CD4-positive, alpha-beta memory T cell (primary cell): Measurements from ENCODE around the gene LAMB1. TPM values are rescaled to one million over a fixed set of nuclear protein-coding genes. Genes with fewer than 3 reads are reported as not detected.

Experiments
- CTCF ChIA-PET: fragments of 350-600 bp; sonication (Branson Sonifier 250); formaldehyde crosslinking; loops from one replicate; lab custom pipeline; 2021; ENCODE audit warnings: inconsistent platforms; ENCODE audit not compliant: partially characterized antibody; lab: Charles Lee
- POLR2A ChIA-PET: fragments of 350-600 bp; sonication (Branson Sonifier 250); formaldehyde crosslinking; loops from one replicate; lab custom pipeline; 2021; ENCODE audit not compliant: partially characterized antibody; lab: Charles Lee
- DNase-seq, 5 donors: peaks; one replicate each; pipeline versions ENCODE4 v3.0.0 to v3.0.0-alpha.2; 2020 to 2022; ENCODE audit warnings: mixed read lengths in 1 of 5
- H3K27ac ChIP-seq: one replicate; pipeline ENCODE4 v1.7.0; 2013; ENCODE audit warnings: low read depth, low read length
- H3K27me3 ChIP-seq: 2 replicates; pipeline ENCODE4 v1.7.0; 2013; ENCODE audit warnings: mild to moderate bottlenecking, low read length, moderate library complexity; ENCODE audit not compliant: insufficient read depth
- H3K36me3 ChIP-seq: 2 replicates; pipeline ENCODE4 v1.7.0; 2013; ENCODE audit warnings: mild to moderate bottlenecking, low read length, moderate library complexity; ENCODE audit not compliant: insufficient read depth
- H3K4me1 ChIP-seq: 2 replicates; pipeline ENCODE4 v1.7.0; 2013; ENCODE audit warnings: mild to moderate bottlenecking, low read length, moderate library complexity; ENCODE audit not compliant: insufficient read depth
- H3K4me3 ChIP-seq, 2 donors: one replicate each; pipeline ENCODE4 v1.7.0; 2013; ENCODE audit warnings: low read length in 2 of 2, mild to moderate bottlenecking in 1 of 2
- H3K9me3 ChIP-seq, 2 donors: one replicate each; pipeline ENCODE4 v1.7.0; 2013; ENCODE audit warnings: low read length in 2 of 2, control low read depth in 1 of 2; ENCODE audit not compliant: control insufficient read depth in 1 of 2
- H3K27ac Mint-ChIP-seq, 7 donors: one replicate each; pipeline ENCODE4 v1.8.0; 2020 to 2021; ENCODE audit warnings: mixed read lengths in 7 of 7, mild to moderate bottlenecking in 6 of 7, inconsistent platforms in 3 of 7, moderate library complexity in 3 of 7
- H3K27me3 Mint-ChIP-seq, 2 donors: one replicate each; pipeline ENCODE4 v1.8.0; 2020 to 2021; ENCODE audit warnings: mixed read lengths in 2 of 2
- H3K36me3 Mint-ChIP-seq, 2 donors: one replicate each; pipeline ENCODE4 v1.8.0; 2020 to 2021; ENCODE audit warnings: mixed read lengths in 2 of 2, inconsistent platforms in 1 of 2, mild to moderate bottlenecking in 1 of 2
- H3K4me1 Mint-ChIP-seq, 4 donors: one replicate each; pipeline ENCODE4 v1.8.0; 2020 to 2021; ENCODE audit warnings: mixed read lengths in 4 of 4, mild to moderate bottlenecking in 1 of 4
- H3K4me3 Mint-ChIP-seq, 8 donors: one replicate each; pipeline ENCODE4 v1.8.0; 2020 to 2021; ENCODE audit warnings: mixed read lengths in 8 of 8, mild to moderate bottlenecking in 7 of 8, moderate library complexity in 6 of 8, inconsistent platforms in 3 of 8
- H3K9me3 Mint-ChIP-seq, 8 donors: one replicate each; pipeline ENCODE4 v1.8.0; 2020 to 2021; ENCODE audit warnings: mixed read lengths in 8 of 8, mild to moderate bottlenecking in 5 of 8, inconsistent platforms in 3 of 8, moderate library complexity in 1 of 8
- intact Hi-C: fragments of 100-400 bp; cut with micrococcal nuclease; formaldehyde crosslinking; loops from one replicate; pipeline ENCODE4 v1.15.1; 2023
- polyA plus RNA-seq, 2 donors: library from polyadenylated mRNA; unstranded; fragments of 300-500 nt; fragmentation: Illumina TruSeq; gene quantifications; one replicate each; pipeline ENCODE4 v1.2.3, GENCODE V29; 2021
- total RNA-seq, 2 experiments: library from RNA; stranded (reverse); gene quantifications; one replicate each; pipeline ENCODE4 v1.2.3, GENCODE V29; 2021

The LAMB1 gene
- total and polyA plus RNA-seq, 4 experiments from 2014 or later = 0.95 TPM; not detected in 3

DNA sequence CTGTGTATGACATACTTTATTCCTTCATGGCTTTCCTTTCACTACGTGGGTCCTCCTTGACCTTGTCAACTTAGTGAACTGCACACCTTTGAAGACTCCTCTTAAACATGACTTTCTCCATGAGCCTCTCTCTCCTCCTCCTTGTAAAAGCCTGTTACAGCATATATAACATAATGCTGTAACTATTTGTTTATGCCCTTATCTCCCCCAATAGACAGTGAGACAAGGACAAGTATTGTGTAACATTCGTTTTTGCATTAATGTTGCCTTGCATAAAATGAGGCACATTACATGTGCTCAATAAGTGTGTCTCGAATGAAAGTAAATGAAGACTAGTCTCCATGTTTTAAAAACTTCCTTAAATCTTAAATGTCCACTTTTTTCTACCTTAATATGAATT is 4.3 kb upstream of the LAMB1 start:
- peaks cover 28 to 35% of the 10 kb centered on the region in 2 donors for H3K27me3 Mint-ChIP-seq
- no peaks in the 10 kb centered on the region for H3K36me3 Mint-ChIP-seq
- no peaks in the 10 kb centered on the region for H3K36me3 ChIP-seq

GRCh38 chr7:108004220-108005142 is 1.5 kb upstream of the LAMB1 start:
- DNase-seq = no peak
- Mint-ChIP-seq H3K27me3 (peaks cover 35 to 43% of the 10 kb centered on the region in 2 donors), H3K36me3 (no peaks in the 10 kb centered on the region), H3K4me1 (peaks cover 6 to 29% (median 15%) of the 10 kb centered on the region in 4 donors), H3K4me3 (peak overlapping the region in 7 of 8 donors; percentile 47 to 89 (median 68)), H3K9me3 (peaks cover 0 to 4% (median 0%) of the 10 kb centered on the region in 8 donors), H3K27ac (no peak overlapping the region)
- Histone ChIP-seq H3K4me3 (no peak overlapping the region), H3K4me1 (peaks cover 19% of the 10 kb centered on the region), H3K9me3 (no peaks in the 10 kb centered on the region), H3K36me3 (no peaks in the 10 kb centered on the region), H3K27me3 (peaks cover 11% of the 10 kb centered on the region), H3K27ac (no peak overlapping the region)
- intact Hi-C loops = no loop called here
- ChIA-PET POLR2A (no interaction called here), CTCF (interaction anchor here (1.5 kb wide), 1 partner anchor 141 kb away, joined by 3 read pairs; no protein-coding TSS in a partner anchor)

More for the DNA sequence above, 4.3 kb upstream of the LAMB1 start:
- intact Hi-C loops = no loop called here
- ChIA-PET CTCF (no interaction called here), POLR2A (no interaction called here)
- H3K4me3 ChIP-seq = no peak overlapping the region
- no peak overlapping the region for H3K27ac ChIP-seq
- Mint-ChIP-seq H3K4me3 (no peak overlapping the region), H3K9me3 (peaks cover 0 to 4% (median 0%) of the 10 kb centered on the region in 8 donors), H3K27ac (no peak overlapping the region), H3K4me1 (peaks cover 4 to 14% (median 9%) of the 10 kb centered on the region in 4 donors)
- no peak for DNase-seq
- peaks cover 10% of the 10 kb centered on the region for H3K4me1 ChIP-seq
- no peaks in the 10 kb centered on the region for H3K9me3 ChIP-seq
- no peaks in the 10 kb centered on the region for H3K27me3 ChIP-seq

GRCh38 chr7:108003599-108003935 is 606 bp upstream of the LAMB1 start:
- Mint-ChIP-seq H3K9me3 (peaks cover 0 to 7% (median 0%) of the 10 kb centered on the region in 8 donors), H3K36me3 (no peaks in the 10 kb centered on the region), H3K27me3 (peaks cover 41 to 44% of the 10 kb centered on the region in 2 donors), H3K4me1 (peaks cover 6 to 29% (median 15%) of the 10 kb centered on the region in 4 donors), H3K27ac (no peak overlapping the region), H3K4me3 (peak overlapping the region in 7 of 8 donors; percentile 30 to 89 (median 68))
- peaks cover 11% of the 10 kb centered on the region for H3K27me3 ChIP-seq
- ChIA-PET CTCF (interaction anchor here (1.5 kb wide), 1 partner anchor 142 kb away, joined by 3 read pairs; no protein-coding TSS in a partner anchor), POLR2A (no interaction called here)
- no peak for DNase-seq
- peaks cover 19% of the 10 kb centered on the region for H3K4me1 ChIP-seq
- H3K36me3 ChIP-seq = no peaks in the 10 kb centered on the region
- no peak overlapping the region for H3K4me3 ChIP-seq
- intact Hi-C loops = no loop called here
- no peaks in the 10 kb centered on the region for H3K9me3 ChIP-seq
- no peak overlapping the region for H3K27ac ChIP-seq

DNA sequence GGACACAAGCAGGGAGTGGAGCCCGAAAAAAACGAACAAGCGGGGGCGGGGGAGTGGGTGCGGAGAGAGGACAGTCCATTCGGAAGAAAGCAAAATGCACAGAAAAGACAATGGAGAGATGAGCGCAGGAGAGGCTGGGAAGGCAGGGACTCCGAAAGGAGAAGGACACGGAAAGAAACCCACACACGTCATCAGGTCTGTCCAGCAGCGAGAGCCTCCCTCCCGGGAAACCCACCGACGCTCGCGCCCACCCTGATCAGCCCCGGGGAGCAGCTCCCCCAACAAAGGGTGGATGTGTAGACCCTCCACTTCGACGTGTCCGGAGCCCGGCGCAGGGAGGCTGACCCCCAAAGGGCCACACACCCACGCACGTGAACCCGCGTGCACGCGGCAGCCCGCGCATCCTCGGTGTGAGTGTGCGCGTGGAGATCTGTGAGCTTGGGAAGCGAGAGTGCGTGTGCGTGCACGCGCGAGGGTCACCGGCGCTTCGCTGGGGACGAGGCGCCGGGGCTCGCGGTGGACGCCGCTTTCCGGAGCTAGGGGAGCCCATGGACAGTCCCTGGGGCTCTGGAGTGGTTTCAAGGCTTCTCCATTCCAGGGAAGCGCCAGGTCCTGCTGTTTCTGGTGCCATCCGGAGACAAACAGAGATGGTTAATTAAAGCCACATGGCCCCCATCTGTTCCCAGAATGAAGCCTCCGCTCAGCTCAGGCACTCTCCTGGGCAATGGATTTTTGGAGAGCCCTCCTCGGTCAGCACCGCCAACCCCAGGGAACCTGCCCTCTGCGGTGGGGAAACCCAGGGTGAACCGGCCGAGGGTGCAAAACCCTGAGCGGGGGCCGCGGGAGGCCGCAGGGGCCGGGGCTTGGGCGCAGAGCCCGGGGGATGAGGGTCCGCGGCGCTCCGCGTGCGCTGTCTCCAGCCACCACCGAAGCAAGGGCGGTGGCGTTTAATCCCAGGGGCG is 916 bp downstream of the LAMB1 start:
- H3K27me3 Mint-ChIP-seq = peaks cover 34 to 40% of the 10 kb centered on the region in 2 donors
- peaks cover 0 to 7% (median 0%) of the 10 kb centered on the region in 8 donors for H3K9me3 Mint-ChIP-seq
- Histone ChIP-seq H3K27ac (no peak overlapping the region), H3K27me3 (peaks cover 11% of the 10 kb centered on the region), H3K9me3 (no peaks in the 10 kb centered on the region), H3K4me1 (peaks cover 19% of the 10 kb centered on the region), H3K4me3 (no peak overlapping the region), H3K36me3 (no peaks in the 10 kb centered on the region)
- peaks cover 6 to 29% (median 15%) of the 10 kb centered on the region in 4 donors for H3K4me1 Mint-ChIP-seq
- CTCF ChIA-PET = no interaction called here
- H3K36me3 Mint-ChIP-seq = no peaks in the 10 kb centered on the region
- intact Hi-C loops = no loop called here
- H3K27ac Mint-ChIP-seq = no peak overlapping the region
- H3K4me3 Mint-ChIP-seq = peak overlapping the region; percentile 59 to 84 (median 73)
- no peak for DNase-seq
- POLR2A ChIA-PET = no interaction called here

GRCh38 chr7:108000875-108001763 is 1.8 kb downstream of the LAMB1 start:
- peaks cover 29 to 39% of the 10 kb centered on the region in 2 donors for H3K27me3 Mint-ChIP-seq
- POLR2A ChIA-PET = no interaction called here
- no peak overlapping the region for H3K27ac Mint-ChIP-seq

DNA sequence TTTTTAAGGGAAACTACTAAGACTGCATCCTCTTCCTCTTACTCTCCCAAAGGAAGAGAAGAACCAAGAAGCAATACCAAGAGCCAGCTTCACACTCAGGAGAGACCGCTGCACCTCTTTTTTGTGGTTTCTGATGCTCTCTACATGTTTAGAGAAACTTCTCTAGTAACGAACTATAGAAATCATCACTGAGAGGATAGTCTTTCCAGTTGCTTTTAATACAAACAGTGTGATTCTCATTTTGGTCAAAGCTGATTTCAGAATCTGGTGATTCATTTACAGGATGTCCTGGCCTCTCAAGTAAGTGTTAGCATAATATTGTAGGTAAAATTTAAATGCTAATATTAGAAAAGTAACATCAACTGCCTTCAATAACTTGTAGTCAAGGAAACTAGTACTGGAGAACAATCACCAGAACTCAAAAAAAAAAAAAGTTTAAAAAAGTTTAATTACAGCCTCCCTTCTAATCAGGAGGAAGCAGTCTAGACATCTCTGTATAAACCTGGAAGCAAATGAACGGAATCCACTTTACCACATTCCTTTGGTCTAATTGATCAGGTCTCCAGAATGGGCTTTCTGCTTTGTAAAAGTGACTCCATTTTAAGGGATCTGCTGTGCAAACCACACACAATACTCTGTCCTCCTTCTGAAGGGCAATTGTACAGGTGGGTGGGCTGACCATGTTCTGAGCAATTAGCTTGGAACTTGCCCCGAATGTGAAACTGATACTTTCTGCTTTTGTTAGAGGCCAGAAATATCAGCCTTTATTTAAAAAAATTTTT is 3.0 kb downstream of the LAMB1 start:
- Mint-ChIP-seq H3K4me1 (peaks cover 6 to 29% (median 14%) of the 10 kb centered on the region in 4 donors), H3K4me3 (no peak overlapping the region), H3K27ac (no peak overlapping the region), H3K36me3 (no peaks in the 10 kb centered on the region), H3K27me3 (peaks cover 31 to 34% of the 10 kb centered on the region in 2 donors), H3K9me3 (peaks cover 0 to 5% (median 0%) of the 10 kb centered on the region in 8 donors)
- Histone ChIP-seq H3K9me3 (no peaks in the 10 kb centered on the region), H3K4me1 (peaks cover 19% of the 10 kb centered on the region), H3K27me3 (peaks cover 11% of the 10 kb centered on the region), H3K27ac (no peak overlapping the region), H3K4me3 (no peak overlapping the region), H3K36me3 (no peaks in the 10 kb centered on the region)
- ChIA-PET POLR2A (no interaction called here), CTCF (no interaction called here)
- DNase-seq = no peak
- intact Hi-C loops = no loop called here

More at GRCh38 chr7:108000875-108001763, 1.8 kb downstream of the LAMB1 start:
- H3K9me3 ChIP-seq = no peaks in the 10 kb centered on the region
- Mint-ChIP-seq H3K9me3 (peaks cover 0 to 7% (median 0%) of the 10 kb centered on the region in 8 donors), H3K4me3 (peak overlapping the region; percentile 59 to 84 (median 72)), H3K36me3 (no peaks in the 10 kb centered on the region), H3K4me1 (peaks cover 6 to 29% (median 15%) of the 10 kb centered on the region in 4 donors)
- no peak overlapping the region for H3K27ac ChIP-seq
- no peaks in the 10 kb centered on the region for H3K36me3 ChIP-seq
- CTCF ChIA-PET = no interaction called here
- no peak overlapping the region for H3K4me3 ChIP-seq
- intact Hi-C loops = no loop called here
- no peak for DNase-seq
- peaks cover 19% of the 10 kb centered on the region for H3K4me1 ChIP-seq
- H3K27me3 ChIP-seq = peaks cover 11% of the 10 kb centered on the region
